ENCODE measurements around the gene IFITM1.

IFITM1 gene

DNA sequence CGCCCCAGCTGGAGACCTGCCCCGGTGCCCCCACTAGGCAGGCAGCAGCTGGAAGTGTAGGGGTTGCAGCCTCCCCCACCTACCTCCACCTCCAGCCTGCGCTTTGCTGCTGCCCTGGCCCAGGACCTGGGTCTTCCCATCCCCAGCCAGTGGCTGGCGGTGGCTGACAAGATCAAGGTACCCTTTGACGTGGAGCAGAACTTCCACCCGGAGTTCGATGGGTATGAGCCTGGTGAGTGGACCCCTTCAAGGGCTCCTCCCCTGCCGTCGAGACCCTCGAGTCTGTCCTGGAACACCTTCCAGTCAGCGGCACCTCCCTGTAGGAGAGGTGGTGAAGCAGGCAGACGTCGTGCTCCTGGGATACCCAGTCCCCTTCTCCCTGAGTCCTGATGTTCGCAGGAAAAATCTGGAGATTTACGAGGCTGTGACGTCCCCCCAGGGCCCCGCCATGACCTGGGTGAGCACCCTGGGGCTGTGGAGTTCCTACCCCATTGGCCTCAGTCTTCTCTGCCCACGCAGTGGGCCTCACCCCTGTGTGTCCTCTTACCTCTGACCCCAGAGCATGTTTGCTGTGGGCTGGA, 20.5 kb upstream of the IFITM1 start:
- no peak for FAIRE-seq
- no peak for DNase-seq (ENCODE audit: insufficient read length, low spot score)

DNA sequence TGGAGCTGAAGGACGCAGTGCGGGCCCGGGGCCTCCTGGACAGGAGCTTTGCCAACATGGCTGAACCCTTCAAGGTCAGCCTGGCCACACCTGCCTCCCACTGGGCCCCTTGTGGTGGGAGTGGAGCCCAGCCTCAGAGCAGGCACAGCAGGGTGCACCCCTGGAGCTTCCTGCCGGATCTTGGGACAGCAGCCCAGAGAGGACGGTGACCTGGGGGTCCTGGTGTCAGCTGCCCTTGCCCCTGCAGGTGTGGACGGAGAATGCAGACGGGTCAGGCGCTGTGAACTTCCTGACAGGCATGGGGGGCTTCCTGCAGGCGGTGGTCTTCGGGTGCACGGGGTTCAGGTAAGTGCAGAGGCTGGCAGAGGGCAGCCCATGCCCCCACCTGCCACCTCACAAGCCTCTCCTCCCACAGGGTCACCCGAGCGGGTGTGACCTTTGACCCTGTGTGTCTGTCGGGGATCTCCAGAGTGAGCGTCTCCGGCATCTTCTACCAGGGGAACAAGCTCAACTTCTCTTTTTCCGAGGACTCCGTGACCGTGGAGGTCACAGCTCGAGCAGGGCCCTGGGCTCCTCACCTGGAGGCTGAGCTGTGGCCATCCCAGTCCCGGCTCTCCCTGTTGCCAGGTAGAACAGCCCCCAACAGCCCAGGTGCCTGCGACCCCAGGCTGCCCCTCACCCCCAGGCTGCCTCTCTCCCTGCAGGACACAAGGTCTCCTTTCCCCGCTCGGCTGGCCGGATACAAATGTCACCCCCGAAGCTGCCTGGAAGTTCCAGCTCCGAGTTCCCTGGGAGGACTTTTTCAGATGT, 19.8 kb upstream of the IFITM1 start:
- FAIRE-seq: no peak
- DNase-seq (ENCODE audit: insufficient read length, low spot score): no peak

DNA sequence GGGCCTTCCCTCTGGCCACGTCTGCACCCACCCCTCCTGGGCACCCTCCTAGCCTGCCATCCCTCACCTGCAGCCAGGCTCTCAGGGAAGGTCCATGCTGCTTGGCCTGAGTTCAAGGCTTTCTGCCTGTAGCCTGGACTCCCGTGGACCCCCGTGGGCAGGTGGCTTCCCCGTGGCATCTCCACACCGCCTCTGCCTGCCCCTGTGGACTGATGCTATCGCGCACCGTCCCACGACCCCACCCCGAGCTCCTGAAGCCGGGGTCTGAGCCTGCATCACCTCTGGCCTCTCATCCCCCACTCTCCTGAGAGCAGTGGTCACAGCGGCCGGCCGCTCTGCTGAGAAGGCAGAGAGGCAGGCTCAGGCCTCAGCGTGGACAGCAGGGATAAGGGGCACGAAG, 19.1 kb upstream of the IFITM1 start:
- no peak for FAIRE-seq
- DNase-seq (ENCODE audit: insufficient read length, low spot score): no peak

DNA sequence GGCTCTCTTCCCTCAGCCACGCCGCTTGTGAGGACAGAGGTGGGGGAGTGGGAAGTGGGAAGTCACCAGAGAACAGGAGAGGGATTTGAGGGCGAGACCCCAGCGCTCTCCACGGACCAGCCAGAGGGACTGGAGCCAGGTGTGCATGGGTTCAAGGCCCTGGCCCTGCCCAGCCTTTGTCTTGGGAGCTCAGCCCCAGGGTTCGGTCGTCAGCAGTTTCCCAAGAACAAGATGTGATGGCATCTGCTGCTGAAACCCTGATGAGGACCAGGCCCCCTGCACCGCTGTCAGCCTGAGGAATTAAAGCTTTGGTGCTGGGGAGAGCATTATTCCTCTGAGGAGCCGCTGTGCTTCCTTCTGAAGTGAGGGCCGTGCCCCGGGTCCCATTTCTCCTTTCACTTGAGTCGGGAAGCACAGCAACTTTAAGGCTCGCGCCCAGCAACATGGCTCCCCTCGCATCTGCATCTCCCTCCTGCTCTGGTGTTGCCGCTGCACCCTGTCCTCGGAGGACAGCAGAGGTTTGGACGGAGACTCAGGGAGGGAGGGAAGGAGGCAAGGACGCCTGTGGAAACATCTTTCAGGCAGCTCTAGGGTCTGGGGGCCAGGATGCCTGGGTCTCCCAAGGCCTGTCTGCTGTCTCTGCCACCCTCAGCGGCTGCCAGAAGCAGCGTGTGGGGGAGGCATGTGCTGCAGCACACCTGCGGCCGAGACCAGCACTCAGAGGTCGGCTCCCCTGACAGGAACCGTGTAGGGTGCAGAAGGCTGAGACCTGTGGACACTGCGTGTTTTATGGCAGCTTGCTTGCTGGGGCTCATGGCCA, 18.3 kb upstream of the IFITM1 start:
- no peak for FAIRE-seq
- DNase-seq (ENCODE audit: insufficient read length, low spot score): no peak

DNA sequence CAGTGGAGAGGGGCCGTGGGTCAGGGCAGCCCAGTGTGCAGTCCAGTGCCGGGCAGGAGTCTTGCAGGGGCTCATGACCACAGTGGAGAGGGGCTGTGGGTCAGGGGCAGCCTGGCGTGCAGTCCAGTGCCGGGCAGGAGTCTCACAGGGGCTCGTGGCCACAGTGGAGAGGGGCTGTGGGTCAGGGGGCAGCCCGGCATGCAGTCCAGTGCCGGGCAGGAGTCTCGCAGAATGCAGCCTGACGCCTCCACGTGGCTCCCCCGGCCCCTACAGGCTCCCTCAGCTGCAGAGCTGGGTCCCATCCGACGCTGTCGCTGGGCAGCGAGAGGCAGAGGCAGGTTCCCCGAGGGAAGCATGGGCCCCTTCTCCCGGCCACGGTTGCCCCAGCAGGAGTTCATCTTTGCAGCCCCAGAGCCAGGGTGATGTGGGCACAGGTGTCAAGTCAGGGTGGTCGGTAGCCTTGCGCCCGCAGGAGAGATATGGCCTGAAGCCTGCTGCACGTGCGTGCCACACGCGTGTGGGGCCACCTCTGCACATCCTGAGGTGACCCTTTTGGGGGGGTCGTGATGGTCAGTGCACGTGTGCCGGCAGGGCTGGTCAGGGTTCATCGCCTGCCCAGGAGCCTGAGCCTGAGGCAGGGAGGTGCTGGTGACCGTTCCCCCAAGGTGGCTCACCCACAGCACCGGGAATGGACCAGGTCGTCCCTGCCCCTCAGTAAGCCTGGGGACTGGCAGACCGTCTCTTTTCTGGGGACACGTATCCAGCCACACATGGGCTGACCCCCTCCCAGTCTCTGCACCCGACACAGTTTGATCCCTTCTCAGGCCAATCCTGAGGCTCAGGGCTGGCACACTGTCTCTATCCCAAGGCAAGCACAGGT, 17.4 kb upstream of the IFITM1 start:
- FAIRE-seq (no peak), DNase-seq (ENCODE audit: insufficient read length, low spot score) (no peak)

DNA sequence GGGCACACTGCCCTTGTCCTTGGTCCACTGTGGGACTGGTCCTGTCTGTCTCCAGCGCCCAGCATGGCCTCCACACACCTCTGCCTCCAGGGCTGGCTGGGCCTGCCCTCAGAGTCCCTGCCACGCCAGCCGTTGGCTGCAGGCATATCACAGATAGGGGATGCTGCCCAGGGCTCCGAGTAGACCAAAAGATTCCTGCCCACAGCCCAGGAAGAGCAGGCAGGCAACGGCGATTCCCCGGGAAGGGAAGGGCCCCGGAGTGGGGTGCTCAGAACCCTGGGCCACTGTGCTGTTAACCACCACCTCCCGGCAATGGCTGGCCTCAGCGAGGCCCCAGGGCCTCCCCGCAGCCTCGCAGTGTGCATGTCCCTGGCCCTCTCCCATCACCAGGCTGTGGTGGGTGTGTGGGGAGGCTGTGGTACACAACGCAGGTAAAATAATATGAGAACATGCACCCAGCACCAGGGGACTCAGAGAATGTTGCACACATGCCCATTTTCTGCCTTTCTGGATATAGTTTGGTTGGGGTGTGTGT, 16.7 kb upstream of the IFITM1 start:
- DNase-seq (ENCODE audit: insufficient read length, low spot score): no peak
- FAIRE-seq: no peak

DNA sequence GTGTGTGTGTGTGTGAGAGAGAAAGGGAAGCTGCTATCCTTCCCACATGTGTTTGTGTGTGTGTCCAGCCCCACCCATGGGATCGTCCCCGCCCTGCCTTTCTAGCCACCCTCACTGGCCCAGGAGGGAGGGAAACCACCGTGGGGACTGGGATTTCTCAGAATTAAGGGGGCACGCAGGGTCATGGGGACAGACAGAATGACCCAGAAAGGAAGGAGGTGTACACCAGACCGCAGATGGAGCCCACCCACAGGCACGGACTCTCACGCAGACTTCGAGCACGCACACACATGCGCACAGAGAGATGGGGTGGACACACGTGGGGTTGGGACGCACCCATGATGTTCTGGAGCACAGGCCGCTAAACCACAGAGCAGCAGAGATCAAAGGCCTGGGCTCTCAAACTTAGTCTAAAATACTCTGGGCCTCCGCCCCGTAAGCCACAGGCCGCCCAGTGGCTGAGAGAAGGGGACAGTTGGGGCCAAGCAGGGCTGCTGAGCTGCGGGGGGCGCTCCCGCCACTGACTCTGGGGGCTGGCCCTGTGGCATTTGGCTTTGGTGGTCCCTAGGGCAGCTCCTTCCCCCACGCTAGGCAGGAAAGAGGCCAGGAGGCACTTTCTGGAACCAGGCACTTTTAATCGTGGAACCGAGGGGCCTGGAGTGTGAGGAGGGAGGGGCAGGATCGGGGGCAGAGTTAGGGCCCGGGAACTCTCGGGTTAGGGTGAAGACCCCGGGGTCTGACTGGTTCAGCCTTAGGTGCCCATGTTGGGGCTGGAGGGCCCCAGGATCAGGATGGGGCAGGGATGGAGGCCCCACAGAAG, 16.0 kb upstream of the IFITM1 start:
- FAIRE-seq: no peak
- DNase-seq (ENCODE audit: insufficient read length, low spot score): no peak

DNA sequence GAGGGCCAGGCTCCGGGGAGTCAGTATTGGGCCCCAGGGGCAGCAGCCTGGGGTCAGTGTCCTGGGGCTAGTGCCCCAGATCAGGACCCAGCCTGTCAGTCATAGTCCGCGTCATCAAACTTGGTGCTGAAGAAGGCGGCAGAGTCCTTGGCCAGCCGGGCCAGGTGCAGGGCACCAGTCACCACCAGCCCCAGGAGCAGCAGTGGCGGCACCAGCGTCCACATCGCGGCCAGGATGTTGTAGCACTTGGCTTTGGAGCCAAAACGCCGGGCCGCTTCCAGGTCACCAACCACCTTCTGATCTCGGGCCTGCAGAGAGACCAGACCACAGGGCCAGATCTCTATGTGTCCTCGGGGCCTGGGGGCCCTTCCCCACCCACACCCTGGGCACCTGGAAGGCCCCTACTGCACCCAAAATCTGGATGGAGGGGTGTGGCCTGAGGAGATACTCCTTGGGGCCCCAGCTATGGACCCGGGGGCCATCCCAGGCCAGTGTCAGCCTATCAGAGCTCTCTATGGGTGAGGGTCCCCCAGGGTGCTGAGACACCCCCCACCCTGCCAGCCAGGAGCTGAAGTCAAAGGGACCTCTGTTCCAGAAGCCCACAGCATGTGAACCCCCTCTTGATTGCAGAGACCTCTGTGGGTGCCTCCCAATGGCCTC, 15.3 kb upstream of the IFITM1 start:
- FAIRE-seq (no peak), DNase-seq (ENCODE audit: insufficient read length, low spot score) (no peak)

DNA sequence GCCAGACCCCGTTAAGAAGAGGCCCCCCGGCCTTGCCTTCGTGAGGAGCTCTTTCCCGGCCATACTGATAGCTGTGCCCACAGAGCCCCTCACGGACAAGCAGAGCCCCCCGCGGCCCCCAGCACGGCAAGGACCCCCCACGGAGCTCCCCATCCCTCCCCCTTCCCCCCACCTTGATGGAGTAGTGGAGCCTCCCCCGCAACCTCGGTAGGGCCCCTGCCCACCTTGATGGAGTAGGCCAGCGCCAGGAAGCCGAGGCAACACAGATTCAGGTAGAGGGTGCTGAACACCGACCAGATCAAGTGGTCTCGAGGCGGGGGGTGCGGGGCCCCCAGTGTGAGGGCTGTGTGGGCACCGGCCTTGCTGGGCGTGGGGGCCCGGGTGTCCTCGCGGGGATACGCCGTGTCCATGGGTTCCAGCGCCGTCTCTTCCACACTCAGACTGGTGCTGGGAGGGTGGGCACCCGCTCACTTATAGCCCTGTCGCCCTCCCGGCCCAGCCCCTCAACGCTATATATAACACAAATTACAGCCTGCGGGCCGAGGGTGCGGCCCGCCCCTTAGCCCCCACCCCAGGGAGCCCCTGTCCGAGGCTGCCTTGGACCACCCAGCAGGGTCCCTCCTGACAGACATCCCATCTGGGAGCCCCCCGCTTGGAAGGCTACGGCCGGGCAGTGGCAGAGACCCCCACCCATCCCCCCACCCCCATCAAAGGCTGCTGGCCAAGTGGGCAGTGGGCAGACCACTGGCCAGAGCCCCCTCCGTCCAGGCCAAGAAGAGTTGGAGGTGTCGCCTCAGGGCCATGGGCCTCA, 14.6 kb upstream of the IFITM1 start, which contains the start of gene IFITM5:
IFITM5 (minus strand) TSS at position 446 of the 811 bp plus-strand sequence; CDS start at position 410, 36 bp downstream.
- no peak for FAIRE-seq
- DNase-seq (ENCODE audit: insufficient read length, low spot score): no peak

DNA sequence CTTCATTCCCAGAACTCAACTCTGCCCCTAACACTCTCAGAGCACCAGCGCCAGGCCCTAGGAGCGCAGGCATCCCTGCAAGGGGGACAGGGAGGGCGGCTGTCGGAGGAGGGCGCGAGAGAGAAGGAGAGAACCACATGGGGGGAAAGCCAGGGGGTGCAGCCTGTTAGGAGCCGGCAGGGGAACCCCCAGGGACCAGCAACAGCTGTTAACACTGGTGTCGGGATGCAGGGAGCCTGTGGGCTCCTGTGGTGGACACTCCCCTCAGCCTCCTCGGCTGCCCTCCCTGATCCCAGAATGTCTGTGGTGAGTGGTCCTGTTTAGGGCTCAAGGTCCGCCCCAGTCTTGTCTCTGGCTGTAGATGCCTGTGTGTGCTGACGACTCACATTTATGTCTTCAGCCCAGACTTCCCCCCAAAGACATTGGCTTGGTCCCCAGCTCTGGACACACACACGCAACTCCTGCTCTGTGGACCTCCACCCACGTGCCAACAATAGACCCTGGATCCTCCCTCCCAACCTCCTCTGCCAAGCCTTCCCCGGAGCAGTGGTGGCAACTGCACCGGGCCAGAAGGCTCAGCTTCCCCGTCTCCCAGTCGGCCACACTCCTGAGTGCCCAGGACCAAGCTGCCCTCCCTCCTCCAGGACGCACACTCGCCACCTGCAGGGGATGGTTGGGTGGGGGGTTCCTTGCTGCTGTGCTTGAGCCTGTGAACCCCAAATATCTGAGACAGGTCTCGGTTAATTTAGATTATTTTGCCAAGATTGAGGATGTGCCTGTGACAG, 13.7 kb upstream of the IFITM1 start:
- FAIRE-seq: no peak
- no peak for DNase-seq (ENCODE audit: insufficient read length, low spot score)

DNA sequence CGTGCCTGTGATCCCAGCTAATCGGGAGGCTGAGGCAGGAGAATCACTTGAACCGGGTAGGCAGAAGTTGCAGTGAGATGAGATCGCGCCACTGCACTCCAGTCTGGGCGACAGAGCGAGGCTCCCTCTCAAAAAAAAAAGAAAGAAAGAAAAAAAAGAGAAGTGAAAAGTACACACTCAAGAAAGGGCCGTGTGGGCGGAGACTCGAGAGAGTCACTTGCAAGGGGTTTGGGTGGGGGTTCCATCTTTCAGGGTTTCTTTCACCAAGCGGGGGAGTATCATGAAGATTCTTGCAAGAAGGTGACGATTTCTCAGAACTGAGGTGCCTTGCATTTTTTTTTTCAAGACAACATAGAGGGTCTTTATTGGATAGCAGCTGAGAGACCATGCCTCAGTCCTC, 10.5 kb upstream of the IFITM1 start:
- FAIRE-seq: no peak
- no peak for DNase-seq (ENCODE audit: insufficient read length, low spot score)

DNA sequence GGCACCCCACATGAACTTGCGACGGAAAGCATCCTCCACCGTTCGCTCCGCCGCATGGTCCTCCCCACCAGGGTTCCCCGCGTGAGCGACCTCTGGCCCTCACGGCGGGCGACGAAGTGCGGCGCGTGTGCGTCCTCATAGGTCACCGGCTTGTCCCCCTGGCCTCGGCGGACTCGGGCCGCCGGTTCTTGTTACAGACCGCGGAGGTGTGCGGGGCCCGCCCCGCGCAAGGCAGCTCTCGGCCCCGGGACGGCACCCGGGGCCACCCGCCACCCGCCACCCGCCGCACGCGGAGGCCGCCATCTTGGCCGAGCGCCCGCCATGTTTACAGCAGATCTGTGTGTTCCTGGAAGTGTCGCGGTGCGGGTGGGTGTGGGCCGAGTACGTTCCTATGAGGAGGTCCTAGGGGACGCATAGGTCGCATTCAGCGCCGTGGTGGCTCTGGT, 9.8 kb upstream of the IFITM1 start:
- DNase-seq (ENCODE audit: insufficient read length, low spot score) (no peak), FAIRE-seq (no peak)

DNA sequence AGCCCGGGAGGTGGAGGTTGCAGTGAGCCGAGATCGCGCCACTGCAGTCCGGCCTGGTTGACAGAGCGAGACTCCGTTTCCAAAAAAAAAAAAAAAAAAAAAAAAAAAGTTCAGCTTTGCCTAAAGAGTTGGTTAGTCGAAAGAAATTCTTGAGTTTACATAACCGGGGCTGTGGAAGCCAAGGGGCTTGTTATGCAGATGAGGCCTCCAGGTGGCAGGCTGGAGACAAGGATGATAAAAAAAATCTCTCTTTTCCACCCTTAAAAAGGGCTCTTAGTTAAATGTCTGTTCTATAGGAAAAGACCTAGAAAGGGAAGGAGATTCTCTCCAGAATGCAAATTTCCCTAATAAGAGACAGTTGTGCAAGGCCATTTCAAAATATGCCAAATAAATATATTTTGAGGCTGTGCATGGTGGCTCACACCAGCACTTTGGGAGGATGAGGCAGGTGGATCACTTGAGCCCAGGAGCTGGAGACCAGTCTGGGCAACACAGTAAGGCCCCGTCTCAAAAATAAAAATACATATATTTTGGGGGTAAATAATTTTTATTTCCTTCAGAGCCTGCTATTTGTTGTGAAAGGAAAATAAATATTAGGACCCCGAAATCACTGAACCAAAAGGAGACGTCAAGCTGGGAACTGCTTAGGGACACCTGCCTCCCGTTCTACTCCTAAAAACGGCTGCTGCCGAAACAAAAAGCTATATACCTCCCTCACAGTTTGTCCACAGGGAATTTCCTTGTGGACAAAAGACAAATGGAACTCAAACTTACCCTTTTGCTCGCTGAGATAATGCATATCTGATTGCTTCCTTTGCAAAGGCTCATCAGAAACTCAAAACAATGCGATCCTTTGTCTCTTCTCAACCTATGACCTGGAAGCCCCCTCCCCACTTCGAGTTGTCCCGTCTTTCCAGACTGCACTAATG, 8.7 kb upstream of the IFITM1 start:
- peak; percentile 76 for FAIRE-seq
- DNase-seq (ENCODE audit: insufficient read length, low spot score): peak; percentile 85

DNA sequence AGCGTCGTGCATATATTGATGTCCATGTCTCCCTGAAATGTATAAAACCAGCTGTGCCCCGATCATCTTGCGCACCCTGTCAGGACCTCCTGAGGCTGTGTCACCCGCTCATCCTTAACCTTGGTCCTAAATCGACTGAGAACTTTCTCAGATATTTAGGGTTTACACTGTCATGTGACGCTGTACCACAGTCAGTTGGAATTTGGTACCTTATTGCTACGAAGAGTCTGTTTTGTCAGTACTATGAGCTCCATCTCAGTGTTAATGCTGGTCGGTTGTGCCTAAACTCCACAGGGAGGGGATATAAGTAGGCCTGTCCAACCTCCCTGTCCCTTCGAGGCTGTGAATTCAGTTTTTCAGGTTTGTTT, 8.0 kb upstream of the IFITM1 start:
- FAIRE-seq (no peak), DNase-seq (ENCODE audit: insufficient read length, low spot score) (no peak)

DNA sequence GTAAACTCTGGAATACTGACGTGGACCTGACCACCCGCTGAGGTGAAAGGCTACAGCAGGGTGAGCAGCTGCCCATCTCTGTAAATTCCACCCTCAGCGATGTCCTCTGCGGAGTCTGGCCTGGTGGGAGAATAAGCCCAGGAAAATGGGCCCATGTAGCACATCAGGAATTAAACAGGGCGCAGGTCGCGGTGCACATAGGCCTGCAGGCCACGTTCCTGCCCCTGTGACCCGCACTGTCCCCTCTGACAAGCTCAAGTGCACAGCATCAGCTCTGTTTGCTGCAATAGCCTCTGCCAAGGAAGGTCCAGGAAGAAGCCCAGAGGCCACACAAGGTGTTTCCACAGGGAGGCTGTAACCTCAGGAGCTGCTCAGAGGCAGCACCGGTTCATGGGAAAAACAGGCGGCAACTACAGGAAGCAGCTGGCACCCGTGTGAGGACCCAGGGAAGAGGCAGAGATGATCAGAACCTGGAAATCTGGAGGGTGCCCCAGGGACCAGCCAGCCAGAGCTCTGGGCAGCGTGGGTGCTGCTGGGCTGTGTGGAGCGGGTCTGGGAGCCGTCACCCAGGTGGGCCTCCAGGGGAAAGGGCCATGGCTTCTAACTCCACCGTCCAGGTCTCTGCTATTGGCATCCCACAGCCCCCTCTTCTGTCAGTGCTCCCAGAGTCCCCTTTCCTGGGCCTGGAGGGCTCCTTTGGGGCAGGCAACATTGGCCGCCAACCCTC, 7.0 kb upstream of the IFITM1 start:
- no peak for DNase-seq (ENCODE audit: insufficient read length, low spot score)
- no peak for FAIRE-seq

Measured in GM19239 (cell line).